ENCODE results near the gene KCNIP2.

The KCNIP2 gene

GRCh38 chr10:101780187-101780817 lies 63.3 kb downstream of the KCNIP2 start:
- no peak for DNase-seq (ENCODE audit: low read depth)
- no peak for TF ChIP-seq CTCF (IDR thresholded peaks at IDR 0.05; ENCODE audit: insufficient read depth, low read depth, low read length, missing control alignments)
- peak overlapping the region; percentile 33 for H3K4me3 ChIP-seq (ENCODE audit: low read length)

GRCh38 chr10:101779544-101780186 lies 63.9 kb downstream of the KCNIP2 start:
- H3K4me3 ChIP-seq (ENCODE audit: low read length) = peak overlapping the region; percentile 37
- DNase-seq (ENCODE audit: low read depth) = peak; percentile 72
- TF ChIP-seq CTCF (IDR thresholded peaks at IDR 0.05; ENCODE audit: insufficient read depth, low read depth, low read length, missing control alignments) = peak; percentile 69

GRCh38 chr10:101778781-101779543 lies 64.6 kb downstream of the KCNIP2 start:
- peak overlapping the region; percentile 37 for H3K4me3 ChIP-seq (ENCODE audit: low read length)
- peak; percentile 54 for DNase-seq (ENCODE audit: low read depth)
- no peak for TF ChIP-seq CTCF (IDR thresholded peaks at IDR 0.05; ENCODE audit: insufficient read depth, low read depth, low read length, missing control alignments)

- no peak for TF ChIP-seq CTCF (IDR thresholded peaks at IDR 0.05; ENCODE audit: insufficient read depth, low read depth, low read length, missing control alignments)
- no peak for DNase-seq (ENCODE audit: low read depth)
- no peak overlapping the region for H3K4me3 ChIP-seq (ENCODE audit: low read length)
These were observed 65.3 kb downstream of the KCNIP2 start for GRCh38 chr10:101778151-101778780.

GRCh38 chr10:101777619-101778145 lies 65.9 kb downstream of the KCNIP2 start:
- no peak overlapping the region for H3K4me3 ChIP-seq (ENCODE audit: low read length)
- no peak for TF ChIP-seq CTCF (IDR thresholded peaks at IDR 0.05; ENCODE audit: insufficient read depth, low read depth, low read length, missing control alignments)
- DNase-seq (ENCODE audit: low read depth) = no peak

- TF ChIP-seq CTCF (IDR thresholded peaks at IDR 0.05; ENCODE audit: insufficient read depth, low read depth, low read length, missing control alignments) = no peak
- no peak for DNase-seq (ENCODE audit: low read depth)
- H3K4me3 ChIP-seq (ENCODE audit: low read length) = no peak overlapping the region
These were observed 67.3 kb downstream of the KCNIP2 start for GRCh38 chr10:101776161-101776817.

Measured in epithelial cell of esophagus (primary cell).